Esophagus squamous epithelium (tissue), 5 donors: ENCODE results near the gene CFTR. TPM values are rescaled to one million over a fixed set of nuclear protein-coding genes. Genes with fewer than 3 reads are reported as not detected.

Experiments
- DNase-seq: peaks from one replicate; lab custom pipeline; 2025; lab: John Stamatoyannopoulos, UW
- H3K27ac ChIP-seq, 4 donors: fragments of 200-600 bp; sonication (generic); one replicate each; pipeline ENCODE4 v1.5.1; 2016 to 2019; ENCODE audit warnings: mild to moderate bottlenecking in 1 of 4
- H3K27me3 ChIP-seq, 4 donors: fragments of 200-600 bp; sonication (generic); 1 replicate in 3 of 4; 2 replicates in 1 of 4; pipeline versions ENCODE4 v1.5.1 to v1.6.0; 2017 to 2021; ENCODE audit warnings: antibody characterized with exemption in 1 of 4
- H3K36me3 ChIP-seq, 3 donors: fragments of 200-600 bp; sonication (generic); one replicate each; pipeline ENCODE4 v1.5.1; 2016 to 2019
- H3K4me1 ChIP-seq, 3 donors: fragments of 200-600 bp; sonication (generic); one replicate each; pipeline ENCODE4 v1.5.1; 2017 to 2019
- H3K4me3 ChIP-seq, 4 donors: fragments of 200-600 bp; sonication (generic); 1 replicate in 3 of 4; 2 replicates in 1 of 4; pipeline ENCODE4 v1.5.1; 2016 to 2019; ENCODE audit warnings: mild to moderate bottlenecking in 2 of 4, moderate library complexity in 1 of 4
- H3K9me3 ChIP-seq, 3 donors: fragments of 200-600 bp; sonication (generic); one replicate each; pipeline ENCODE4 v1.5.1; 2016 to 2019
- CTCF ChIP-seq, 6 experiments: fragments of 450-650 bp in 4 of 6; fragments of 200-600 bp in 2 of 6; sonication (generic) in 2 of 6; IDR thresholded peaks; one replicate each; pipeline ENCODE4 v1.5.1; 2016 to 2019; ENCODE audit warnings: antibody characterized with exemption in 6 of 6, mild to moderate bottlenecking in 4 of 6, moderate library complexity in 4 of 6
- POLR2A ChIP-seq, 4 donors: fragments of 450-650 bp; IDR thresholded peaks; one replicate each; pipeline ENCODE4 v1.6.1; 2017; ENCODE audit warnings: antibody characterized with exemption in 4 of 4, mild to moderate bottlenecking in 4 of 4, moderate library complexity in 3 of 4
- WGBS, 2 donors: methylation state at CpG; one replicate each; pipeline ENCODE4 v1.1.5; 2018; 5-methylcytosine and 5-hydroxymethylcytosine counted together
- intact Hi-C: fragments of 100-400 bp; cut with DNase I; formaldehyde crosslinking; loops from one replicate; pipeline ENCODE4 v1.15.0; 2022
- total RNA-seq, 4 donors: library from RNA; depleted of rRNA; stranded (reverse); fragments of >200 nt; gene quantifications; one replicate each; pipeline ENCODE4 v1.1.0, GENCODE V29; 2016
- donor health status: DM: yes; HTN: yes; CAD: no.

CFTR gene
- total RNA-seq, 4 donors from 2014 or later: 0.38 to 2.1 (median 0.99) TPM; not detected in 1

- Histone ChIP-seq H3K27ac (no peak overlapping the region), H3K4me3 (no peak overlapping the region), H3K27me3 (no peaks in the 10 kb centered on the region), H3K36me3 (no peaks in the 10 kb centered on the region), H3K4me1 (no peaks in the 10 kb centered on the region), H3K9me3 (no peaks in the 10 kb centered on the region)
- 67 to 89% methylated on average over 2 of the region's 2 CpGs for WGBS, 2 donors
- TF ChIP-seq POLR2A (IDR thresholded peaks at IDR 0.05): no peak
- TF ChIP-seq CTCF (IDR thresholded peaks at IDR 0.05): no peak
- DNase-seq: no peak
- intact Hi-C loops: no loop called here
Observed at GRCh38 chr7:117538053-117538452, 58.2 kb downstream of the CFTR start.

GRCh38 chr7:117544061-117544460 is 64.2 kb downstream of the CFTR start:
- Histone ChIP-seq H3K4me1 (no peaks in the 10 kb centered on the region), H3K9me3 (no peaks in the 10 kb centered on the region), H3K27ac (no peak overlapping the region), H3K36me3 (no peaks in the 10 kb centered on the region), H3K27me3 (no peaks in the 10 kb centered on the region), H3K4me3 (no peak overlapping the region)
- DNase-seq: no peak
- intact Hi-C loops: no loop called here
- no peak for TF ChIP-seq CTCF (IDR thresholded peaks at IDR 0.05)
- no peak for TF ChIP-seq POLR2A (IDR thresholded peaks at IDR 0.05)
- 79 to 83% methylated on average over 2 of the region's 2 CpGs for WGBS, 2 donors

GRCh38 chr7:117548035-117548434 is 68.2 kb downstream of the CFTR start:
- Histone ChIP-seq H3K27ac (no peak overlapping the region), H3K4me1 (no peaks in the 10 kb centered on the region), H3K27me3 (no peaks in the 10 kb centered on the region), H3K9me3 (no peaks in the 10 kb centered on the region), H3K36me3 (no peaks in the 10 kb centered on the region), H3K4me3 (no peak overlapping the region)
- intact Hi-C loops: no loop called here
- no peak for DNase-seq
- no peak for TF ChIP-seq CTCF (IDR thresholded peaks at IDR 0.05)
- no peak for TF ChIP-seq POLR2A (IDR thresholded peaks at IDR 0.05)
- WGBS, 2 donors: 44 to 57% methylated on average over 2 of the region's 2 CpGs

- intact Hi-C loops: no loop called here
- DNase-seq: no peak
- Histone ChIP-seq H3K4me1 (no peaks in the 10 kb centered on the region), H3K9me3 (no peaks in the 10 kb centered on the region), H3K36me3 (no peaks in the 10 kb centered on the region), H3K4me3 (no peak overlapping the region), H3K27me3 (no peaks in the 10 kb centered on the region), H3K27ac (no peak overlapping the region)
- 44 to 69% methylated on average over 2 of the region's 2 CpGs for WGBS, 2 donors
- TF ChIP-seq CTCF (IDR thresholded peaks at IDR 0.05): no peak
Observed at GRCh38 chr7:117550625-117551024, 70.8 kb downstream of the CFTR start.

DNA sequence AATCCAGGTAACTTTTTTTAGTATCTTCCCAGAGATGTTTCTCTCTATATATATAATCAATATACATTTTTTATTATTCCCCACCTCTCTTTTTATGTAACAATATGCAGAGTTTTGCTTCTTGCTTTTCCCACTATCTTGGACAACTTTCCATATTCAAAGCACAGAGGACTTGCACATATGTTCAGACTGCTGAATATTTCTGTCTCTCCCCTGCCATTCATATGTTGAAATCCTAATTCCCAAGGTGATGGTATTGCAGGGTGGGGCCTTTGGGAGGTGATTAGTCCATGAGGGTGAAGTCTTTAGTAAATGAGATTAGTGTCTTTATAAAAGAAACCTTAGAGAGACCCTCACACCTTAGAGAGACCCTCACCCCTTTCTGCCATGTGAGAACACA is 72.8 kb downstream of the CFTR start:
- no peak overlapping the region for H3K4me3 ChIP-seq
- no peaks in the 10 kb centered on the region for H3K4me1 ChIP-seq
- no peaks in the 10 kb centered on the region for H3K27me3 ChIP-seq
- no peaks in the 10 kb centered on the region for H3K9me3 ChIP-seq
- no peak overlapping the region for H3K27ac ChIP-seq
- no peaks in the 10 kb centered on the region for H3K36me3 ChIP-seq
- DNase-seq: no peak
- intact Hi-C loops: no loop called here
- TF ChIP-seq CTCF (IDR thresholded peaks at IDR 0.05) (no peak), POLR2A (IDR thresholded peaks at IDR 0.05) (no peak)
